ENCODE data around the gene CNNM1. TPM values are rescaled to one million over a fixed set of nuclear protein-coding genes. Genes with fewer than 3 reads are reported as not detected.

Gene CNNM1
- total and polyA plus RNA-seq, 2 experiments from 2014 or later = 2.2 to 3.8 TPM

DNA sequence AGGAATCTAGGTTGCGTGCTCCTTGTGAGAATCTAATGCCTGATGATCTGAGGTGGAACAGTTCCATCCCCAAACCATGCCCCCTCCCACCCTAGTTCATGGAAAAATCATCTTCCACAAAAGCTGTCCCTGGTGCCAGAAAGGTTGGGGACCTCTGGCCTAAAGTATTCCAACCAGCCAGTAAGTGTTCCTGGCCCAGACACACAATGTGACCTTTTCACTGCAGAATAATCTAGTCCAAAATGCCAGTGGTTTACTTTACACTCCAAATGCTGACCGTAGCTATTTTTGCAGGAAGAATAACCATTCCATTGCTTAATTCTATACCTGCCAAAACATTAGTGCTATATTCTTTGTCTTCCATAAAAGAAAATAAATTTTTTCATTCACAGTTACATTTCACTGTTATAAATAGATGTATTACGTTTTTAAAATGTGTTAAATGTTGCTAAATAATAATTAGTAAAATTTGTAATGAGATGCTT is 10.4 kb downstream of the CNNM1 start:
- TF ChIP-seq EZH2 (IDR thresholded peaks at IDR 0.05; ENCODE audit: borderline replicate concordance) (no peak), EZH2phosphoT487 (IDR thresholded peaks at IDR 0.05; ENCODE audit: low read depth, severe bottlenecking, unreplicated experiment) (no peak), CTCF (IDR thresholded peaks at IDR 0.05; ENCODE audit: poor library complexity) (no peak)
- H3K36me3 ChIP-seq (replicated peaks; ENCODE audit: insufficient read depth, low read depth) = no peaks in the 10 kb centered on the region
- H3K9me2 ChIP-seq (replicated peaks; ENCODE audit: insufficient read depth) = no peaks in the 10 kb centered on the region
- H3K4me2 ChIP-seq = no peak overlapping the region
- H3K4me3 ChIP-seq = no peak overlapping the region
- no peak for DNase-seq (ENCODE audit: low spot score)
- H3K9me3 ChIP-seq (ENCODE audit: low read depth) = no peaks in the 10 kb centered on the region
- H3K27me3 ChIP-seq = no peaks in the 10 kb centered on the region
- H4K20me1 ChIP-seq (ENCODE audit: insufficient read depth, poor library complexity, severe bottlenecking) = no peaks in the 10 kb centered on the region
- H2AFZ ChIP-seq = no peak overlapping the region
- 88% methylated on average over 3 of the region's 3 CpGs for WGBS (ENCODE audit: low lambda C conversion rate, missing lambda C conversion rate)
- no peaks in the 10 kb centered on the region for H3K79me2 ChIP-seq
- H3K27ac ChIP-seq = peak overlapping the region; percentile 45
- H3K4me1 ChIP-seq (ENCODE audit: insufficient read depth) = peaks cover 9% of the 10 kb centered on the region

GRCh38 chr10:99340650-99341049 is 11.5 kb downstream of the CNNM1 start:
- H3K79me2 ChIP-seq = no peaks in the 10 kb centered on the region
- no peaks in the 10 kb centered on the region for H3K27me3 ChIP-seq
- H3K9me2 ChIP-seq (replicated peaks; ENCODE audit: insufficient read depth) = no peaks in the 10 kb centered on the region
- no peak overlapping the region for H3K4me2 ChIP-seq
- TF ChIP-seq EZH2 (IDR thresholded peaks at IDR 0.05; ENCODE audit: borderline replicate concordance) (no peak), CTCF (IDR thresholded peaks at IDR 0.05; ENCODE audit: poor library complexity) (no peak), EZH2phosphoT487 (IDR thresholded peaks at IDR 0.05; ENCODE audit: low read depth, severe bottlenecking, unreplicated experiment) (no peak)
- 76% methylated on average over 3 of the region's 3 CpGs for WGBS (ENCODE audit: low lambda C conversion rate, missing lambda C conversion rate)
- no peak overlapping the region for H3K4me3 ChIP-seq
- H3K4me1 ChIP-seq (ENCODE audit: insufficient read depth) = peaks cover 9% of the 10 kb centered on the region
- no peak for DNase-seq (ENCODE audit: low spot score)
- no peaks in the 10 kb centered on the region for H4K20me1 ChIP-seq (ENCODE audit: insufficient read depth, poor library complexity, severe bottlenecking)
- no peak overlapping the region for H3K27ac ChIP-seq
- H3K36me3 ChIP-seq (replicated peaks; ENCODE audit: insufficient read depth, low read depth) = no peaks in the 10 kb centered on the region
- no peaks in the 10 kb centered on the region for H3K9me3 ChIP-seq (ENCODE audit: low read depth)
- no peak overlapping the region for H2AFZ ChIP-seq

GRCh38 chr10:99341248-99341647 is 12.1 kb downstream of the CNNM1 start:
- WGBS (ENCODE audit: low lambda C conversion rate, missing lambda C conversion rate) = 54% methylated on average over 3 of the region's 3 CpGs
- DNase-seq (ENCODE audit: low spot score) = no peak
- TF ChIP-seq EZH2 (IDR thresholded peaks at IDR 0.05; ENCODE audit: borderline replicate concordance) (no peak), CTCF (IDR thresholded peaks at IDR 0.05; ENCODE audit: poor library complexity) (no peak), EZH2phosphoT487 (IDR thresholded peaks at IDR 0.05; ENCODE audit: low read depth, severe bottlenecking, unreplicated experiment) (no peak)
- Histone ChIP-seq H2AFZ (no peak overlapping the region), H3K27ac (no peak overlapping the region), H3K79me2 (no peaks in the 10 kb centered on the region), H3K27me3 (no peaks in the 10 kb centered on the region), H3K4me2 (no peak overlapping the region), H3K4me3 (no peak overlapping the region), H3K9me2 (replicated peaks; ENCODE audit: insufficient read depth) (no peaks in the 10 kb centered on the region), H3K36me3 (replicated peaks; ENCODE audit: insufficient read depth, low read depth) (no peaks in the 10 kb centered on the region), H4K20me1 (ENCODE audit: insufficient read depth, poor library complexity, severe bottlenecking) (no peaks in the 10 kb centered on the region), H3K4me1 (ENCODE audit: insufficient read depth) (peaks cover 9% of the 10 kb centered on the region), H3K9me3 (ENCODE audit: low read depth) (no peaks in the 10 kb centered on the region)
